Memory B cell (primary cell): ENCODE results near the gene GFPT2.

Experiments
- ATAC-seq: fragments of 150-1000 bp; cut with Tn5 transposase; 2 replicates; pipeline ENCODE4 v1.10.0; 2021; ENCODE audit warnings: low read depth, mild to moderate bottlenecking, moderate library complexity
- DNase-seq, 2 donors: peaks; one replicate each; pipeline ENCODE4 v3.0.0; 2022; ENCODE audit warnings: low spot score in 2 of 2
- H3K27ac Mint-ChIP-seq: one replicate; pipeline ENCODE4 v1.8.0; 2022; ENCODE audit warnings: mild to moderate bottlenecking, moderate library complexity, mixed read lengths
- H3K27me3 Mint-ChIP-seq: one replicate; pipeline ENCODE4 v1.8.0; 2022; ENCODE audit warnings: mixed read lengths
- H3K36me3 Mint-ChIP-seq: one replicate; pipeline ENCODE4 v1.8.0; 2022; ENCODE audit warnings: mild to moderate bottlenecking, mixed read lengths
- H3K4me1 Mint-ChIP-seq: one replicate; pipeline ENCODE4 v1.8.0; 2022; ENCODE audit warnings: mixed read lengths
- H3K4me3 Mint-ChIP-seq: one replicate; pipeline ENCODE4 v1.8.0; 2022; ENCODE audit warnings: mild to moderate bottlenecking, moderate library complexity, mixed read lengths
- H3K9me3 Mint-ChIP-seq: one replicate; pipeline ENCODE4 v1.8.0; 2022; ENCODE audit warnings: mixed read lengths

Gene GFPT2

DNA sequence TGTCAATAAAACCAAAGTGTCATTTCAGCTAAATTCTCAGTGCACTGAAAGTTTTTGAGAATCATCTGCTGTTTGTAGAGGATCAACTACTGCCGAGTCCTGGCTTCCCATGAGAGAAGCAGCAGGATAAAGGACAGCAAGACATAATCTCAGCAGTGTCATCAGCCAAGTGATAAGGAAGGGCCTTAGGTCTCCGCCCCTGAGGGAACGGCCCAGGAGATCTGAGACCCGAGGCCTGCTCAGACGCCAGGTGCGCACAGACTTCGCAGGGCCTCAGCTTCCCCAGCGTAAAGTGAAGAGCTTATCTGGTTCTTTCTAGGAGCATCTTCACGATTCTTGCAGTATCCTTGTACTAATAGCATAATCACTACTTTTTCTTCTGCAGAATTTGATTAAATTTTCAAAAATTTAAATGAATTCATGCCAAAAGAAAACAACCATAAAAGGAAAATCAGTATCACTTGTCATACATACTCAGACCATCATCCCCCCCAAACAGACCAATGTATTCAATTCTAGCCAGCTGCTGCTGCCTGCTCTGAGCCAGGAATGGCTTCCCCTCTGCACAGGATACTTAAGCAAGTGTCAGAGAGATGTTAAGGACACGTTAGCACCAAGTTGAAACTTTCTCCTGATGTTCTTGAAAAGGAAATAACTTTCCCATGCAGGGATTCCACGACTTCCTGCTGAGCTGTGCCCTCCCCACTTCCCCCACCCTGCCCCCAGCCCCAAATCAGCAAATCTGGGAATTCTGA, 2.2 kb downstream of the GFPT2 start:
- Mint-ChIP-seq H3K9me3 (no peaks in the 10 kb centered on the region), H3K4me1 (peaks cover 5% of the 10 kb centered on the region), H3K4me3 (no peak overlapping the region), H3K27ac (no peak overlapping the region), H3K36me3 (no peaks in the 10 kb centered on the region), H3K27me3 (peaks cover 37% of the 10 kb centered on the region)
- ATAC-seq: no peak
- DNase-seq: no peak

DNA sequence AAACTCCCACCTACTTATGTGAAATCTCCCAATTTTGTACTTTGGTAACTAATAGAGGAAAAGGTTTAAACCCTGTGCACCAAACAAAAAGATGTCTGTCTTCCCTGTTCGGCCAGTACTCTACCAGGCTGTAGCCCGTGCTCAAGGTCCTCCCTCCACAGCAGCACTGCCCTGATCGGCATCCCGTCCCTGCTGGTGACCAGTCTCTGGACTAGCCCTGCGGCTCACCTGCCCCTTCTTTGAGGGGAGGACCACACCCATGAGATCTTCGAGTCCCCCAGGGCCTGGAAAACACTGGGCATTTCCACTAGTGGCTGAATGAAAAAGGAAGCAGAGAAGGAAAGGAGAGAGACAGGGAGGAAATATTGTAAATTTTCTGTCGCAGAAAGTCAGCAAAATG, 2.8 kb downstream of the GFPT2 start:
- no peak for DNase-seq
- H3K4me1 Mint-ChIP-seq: peaks cover 5% of the 10 kb centered on the region
- H3K4me3 Mint-ChIP-seq: no peak overlapping the region
- no peak for ATAC-seq
- no peaks in the 10 kb centered on the region for H3K9me3 Mint-ChIP-seq
- no peaks in the 10 kb centered on the region for H3K36me3 Mint-ChIP-seq
- H3K27ac Mint-ChIP-seq: no peak overlapping the region
- H3K27me3 Mint-ChIP-seq: peaks cover 33% of the 10 kb centered on the region

DNA sequence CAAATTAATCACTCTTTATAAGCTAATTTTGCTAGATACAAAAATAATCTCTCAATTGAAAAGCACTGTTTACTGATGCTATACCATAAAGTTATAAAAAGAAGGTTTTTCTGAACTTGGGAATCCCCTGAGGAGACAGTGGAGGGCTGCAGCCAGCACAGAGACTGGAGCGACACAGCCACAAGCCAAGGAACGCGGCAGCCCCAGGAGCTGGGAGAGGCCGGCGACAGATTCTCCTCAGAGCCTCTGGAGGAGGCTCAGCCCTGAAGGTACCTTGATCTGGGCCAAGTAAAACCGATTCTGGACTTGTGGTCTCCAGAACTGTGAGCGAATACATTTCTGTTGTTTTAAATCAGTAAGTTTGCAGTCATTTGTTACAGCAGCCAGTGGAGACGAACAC, 3.7 kb downstream of the GFPT2 start:
- Mint-ChIP-seq H3K36me3 (no peaks in the 10 kb centered on the region), H3K27me3 (peaks cover 25% of the 10 kb centered on the region), H3K4me1 (peaks cover 3% of the 10 kb centered on the region), H3K9me3 (no peaks in the 10 kb centered on the region), H3K4me3 (no peak overlapping the region), H3K27ac (no peak overlapping the region)
- DNase-seq (no peak), ATAC-seq (no peak)

DNA sequence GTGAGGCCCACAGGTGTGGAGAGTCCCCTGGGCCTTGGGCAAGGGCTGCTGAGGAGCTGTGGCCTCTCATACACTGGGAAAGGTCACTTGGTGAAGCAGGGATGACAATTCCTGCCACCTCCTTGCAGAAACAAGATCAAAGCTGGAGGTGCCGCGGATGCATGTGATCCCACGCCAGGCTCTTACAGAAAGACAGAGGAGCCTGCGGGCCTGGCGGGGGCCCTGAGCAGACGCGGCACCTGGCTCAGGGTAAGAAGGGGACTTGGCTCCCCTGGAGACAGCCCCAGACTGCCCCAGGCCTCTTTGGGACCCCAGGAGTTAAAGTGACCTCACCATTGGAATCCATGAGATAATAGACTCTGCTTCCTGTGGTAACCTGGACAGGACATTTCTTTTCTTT, 4.8 kb downstream of the GFPT2 start:
- DNase-seq (no peak), ATAC-seq (no peak)
- Mint-ChIP-seq H3K9me3 (no peaks in the 10 kb centered on the region), H3K27me3 (peaks cover 23% of the 10 kb centered on the region), H3K36me3 (no peaks in the 10 kb centered on the region), H3K27ac (no peak overlapping the region), H3K4me1 (no peaks in the 10 kb centered on the region), H3K4me3 (no peak overlapping the region)

- Mint-ChIP-seq H3K4me3 (no peak overlapping the region), H3K4me1 (no peaks in the 10 kb centered on the region), H3K36me3 (no peaks in the 10 kb centered on the region), H3K27me3 (peaks cover 23% of the 10 kb centered on the region), H3K27ac (no peak overlapping the region), H3K9me3 (no peaks in the 10 kb centered on the region)
- ATAC-seq (no peak), DNase-seq (no peak)
Measured at GRCh38 chr5:180347702-180348101, 5.4 kb downstream of the GFPT2 start.

DNA sequence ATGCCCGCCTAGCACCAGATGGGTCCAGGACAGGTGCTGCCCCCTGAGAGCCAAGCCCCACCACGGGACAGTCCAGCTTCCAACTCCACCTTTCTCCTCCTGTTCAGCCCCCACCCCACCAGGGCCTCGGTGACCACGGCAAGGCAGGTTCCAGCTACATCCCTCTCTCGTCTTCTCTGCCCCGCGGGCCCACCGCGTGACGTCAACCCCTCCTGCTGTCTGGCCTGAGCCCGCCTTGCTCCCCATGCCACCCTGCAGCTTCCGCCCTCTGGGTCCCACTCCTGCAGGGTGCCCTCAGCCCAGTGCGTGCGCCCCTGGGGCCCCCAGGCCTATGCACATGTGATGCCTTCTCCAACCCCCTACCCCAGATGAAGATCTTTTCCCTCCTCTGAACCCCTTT, 6.8 kb downstream of the GFPT2 start:
- Mint-ChIP-seq H3K27me3 (peaks cover 23% of the 10 kb centered on the region), H3K9me3 (no peaks in the 10 kb centered on the region), H3K36me3 (no peaks in the 10 kb centered on the region), H3K27ac (no peak overlapping the region), H3K4me1 (no peaks in the 10 kb centered on the region), H3K4me3 (no peak overlapping the region)
- no peak for ATAC-seq
- no peak for DNase-seq

DNA sequence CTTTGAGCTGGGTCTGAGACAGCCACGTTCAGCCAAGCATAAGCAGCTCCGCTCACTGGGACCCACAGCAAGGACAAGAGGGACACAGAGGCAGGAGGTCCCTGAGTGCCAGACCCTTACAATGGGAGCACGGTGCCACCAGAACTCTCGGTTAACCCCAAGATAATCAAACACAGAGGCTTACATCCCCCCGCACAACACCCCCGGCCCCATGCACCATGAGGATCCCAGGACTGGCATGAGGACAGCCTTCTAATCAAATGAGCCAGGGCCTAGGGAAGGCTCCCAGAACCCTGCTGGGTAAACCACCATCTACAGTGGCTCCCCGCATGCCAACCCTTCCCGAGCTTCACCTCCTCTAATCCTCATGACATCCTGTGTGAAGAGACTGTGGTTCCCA, 7.4 kb downstream of the GFPT2 start:
- no peak for ATAC-seq
- peaks cover 22% of the 10 kb centered on the region for H3K27me3 Mint-ChIP-seq
- H3K4me1 Mint-ChIP-seq: no peaks in the 10 kb centered on the region

GRCh38 chr5:180345186-180345585, 8.0 kb downstream of the GFPT2 start:
- Mint-ChIP-seq H3K4me1 (no peaks in the 10 kb centered on the region), H3K9me3 (no peaks in the 10 kb centered on the region), H3K36me3 (no peaks in the 10 kb centered on the region), H3K27ac (no peak overlapping the region), H3K27me3 (peaks cover 19% of the 10 kb centered on the region), H3K4me3 (no peak overlapping the region)
- DNase-seq (no peak), ATAC-seq (no peak)

More for the DNA sequence above, 7.4 kb downstream of the GFPT2 start:
- DNase-seq: no peak
- H3K4me3 Mint-ChIP-seq: no peak overlapping the region
- H3K9me3 Mint-ChIP-seq: no peaks in the 10 kb centered on the region
- H3K27ac Mint-ChIP-seq: no peak overlapping the region
- H3K36me3 Mint-ChIP-seq: no peaks in the 10 kb centered on the region

- Mint-ChIP-seq H3K27ac (no peak overlapping the region), H3K36me3 (no peaks in the 10 kb centered on the region), H3K4me3 (no peak overlapping the region), H3K9me3 (no peaks in the 10 kb centered on the region), H3K4me1 (peaks cover 1% of the 10 kb centered on the region), H3K27me3 (peaks cover 17% of the 10 kb centered on the region)
- DNase-seq: no peak
- no peak for ATAC-seq
Measured at GRCh38 chr5:180344696-180344999, 8.5 kb downstream of the GFPT2 start.

GRCh38 chr5:180343831-180344695, 9.1 kb downstream of the GFPT2 start:
- Mint-ChIP-seq H3K27ac (no peak overlapping the region), H3K27me3 (peaks cover 19% of the 10 kb centered on the region), H3K4me1 (peaks cover 3% of the 10 kb centered on the region), H3K9me3 (no peaks in the 10 kb centered on the region), H3K36me3 (no peaks in the 10 kb centered on the region), H3K4me3 (no peak overlapping the region)
- DNase-seq (no peak), ATAC-seq (no peak)

DNA sequence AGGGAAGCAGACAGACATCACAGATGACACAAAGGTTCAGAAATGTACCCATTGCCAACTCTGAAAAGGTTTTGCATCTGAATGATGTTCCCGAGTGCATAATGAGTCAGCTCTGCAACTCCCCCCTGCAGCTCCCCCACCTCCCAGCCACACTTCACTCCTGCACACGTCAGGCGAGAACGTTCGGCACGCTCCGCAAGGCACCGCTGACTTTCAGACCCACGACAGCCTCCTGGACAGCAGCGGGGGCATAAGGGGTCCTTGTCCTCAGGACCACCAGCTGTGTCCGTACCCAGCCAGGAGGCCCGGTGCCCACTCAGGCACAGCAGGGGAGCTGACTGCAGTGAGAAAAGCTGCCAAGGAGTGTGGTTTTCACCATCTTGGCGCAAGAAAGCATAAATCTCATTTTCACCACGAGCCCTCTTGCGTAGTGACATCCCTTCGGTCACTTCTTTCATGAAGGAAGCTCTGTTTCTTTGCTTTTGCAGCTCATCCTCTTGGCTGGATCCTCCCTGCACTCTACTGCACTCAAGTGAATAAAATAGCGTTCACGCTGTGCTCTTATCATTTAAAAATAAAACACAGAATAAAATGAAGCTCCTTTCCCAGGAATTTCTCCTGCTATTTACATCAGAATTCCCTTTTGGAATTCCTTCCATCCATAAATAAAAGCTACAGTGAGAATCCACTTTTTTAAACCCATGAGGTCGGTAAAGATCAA, 9.9 kb downstream of the GFPT2 start:
- Mint-ChIP-seq H3K36me3 (no peaks in the 10 kb centered on the region), H3K4me1 (peaks cover 3% of the 10 kb centered on the region), H3K27me3 (peaks cover 18% of the 10 kb centered on the region), H3K27ac (no peak overlapping the region), H3K4me3 (no peak overlapping the region), H3K9me3 (no peaks in the 10 kb centered on the region)
- no peak for ATAC-seq
- no peak for DNase-seq

GRCh38 chr5:180341595-180341994, 11.5 kb downstream of the GFPT2 start:
- Mint-ChIP-seq H3K4me3 (no peak overlapping the region), H3K27me3 (peaks cover 15% of the 10 kb centered on the region), H3K4me1 (peaks cover 3% of the 10 kb centered on the region), H3K36me3 (no peaks in the 10 kb centered on the region), H3K9me3 (no peaks in the 10 kb centered on the region), H3K27ac (no peak overlapping the region)
- no peak for DNase-seq
- ATAC-seq: no peak

DNA sequence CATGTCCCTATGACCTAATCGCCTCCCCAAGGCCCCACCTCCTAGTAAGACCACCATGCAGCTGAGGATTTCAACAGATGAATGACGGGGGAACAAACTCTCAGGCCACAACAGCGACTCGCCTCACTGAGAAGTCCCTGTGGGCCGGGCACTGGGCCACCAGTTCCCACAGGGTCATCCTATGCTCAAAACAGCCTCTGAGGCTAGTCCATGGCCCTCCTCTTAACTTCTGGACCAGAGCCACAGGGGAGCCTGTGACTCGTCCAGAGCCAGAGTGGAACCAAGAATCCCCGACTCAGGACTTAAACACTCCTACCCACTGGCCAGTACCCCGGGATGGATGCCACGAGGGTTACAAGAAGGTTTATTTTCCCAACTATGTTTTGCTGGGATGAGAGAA, 12.3 kb downstream of the GFPT2 start:
- no peak overlapping the region for H3K4me3 Mint-ChIP-seq
- peaks cover 3% of the 10 kb centered on the region for H3K4me1 Mint-ChIP-seq
- peaks cover 11% of the 10 kb centered on the region for H3K27me3 Mint-ChIP-seq
- ATAC-seq: no peak
- no peak overlapping the region for H3K27ac Mint-ChIP-seq
- DNase-seq: no peak
- H3K36me3 Mint-ChIP-seq: no peaks in the 10 kb centered on the region
- no peaks in the 10 kb centered on the region for H3K9me3 Mint-ChIP-seq

DNA sequence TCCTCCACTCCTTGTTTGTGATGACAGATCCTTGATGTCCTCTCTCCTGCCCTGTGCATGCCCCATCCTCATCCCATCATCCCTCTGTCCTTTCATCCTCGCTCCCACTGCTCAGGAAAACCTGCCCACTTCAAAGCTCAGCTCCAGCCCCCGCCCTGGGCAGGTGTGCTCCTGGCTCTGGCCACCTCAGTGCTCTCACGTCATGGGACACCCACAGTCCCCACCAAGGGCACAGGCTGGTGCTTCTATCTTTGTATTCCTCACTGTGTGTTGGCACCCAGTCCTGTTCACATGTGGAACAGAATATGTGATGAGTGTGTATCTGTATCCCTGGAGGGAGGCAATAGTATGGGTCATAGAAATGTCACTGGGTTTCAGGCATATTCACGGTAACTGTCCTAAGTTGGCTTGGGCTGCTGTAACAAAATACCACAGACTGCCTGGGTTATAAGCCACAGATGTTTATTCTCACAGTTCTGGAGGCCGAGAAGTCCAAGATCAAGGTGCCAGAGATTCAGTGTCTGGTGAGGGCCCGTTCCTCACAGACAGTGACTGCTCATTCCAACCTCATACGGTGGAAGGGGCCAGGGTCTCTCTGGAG, 13.5 kb downstream of the GFPT2 start:
- Mint-ChIP-seq H3K27ac (no peak overlapping the region), H3K4me1 (peaks cover 3% of the 10 kb centered on the region), H3K4me3 (no peak overlapping the region), H3K36me3 (no peaks in the 10 kb centered on the region), H3K27me3 (peaks cover 11% of the 10 kb centered on the region), H3K9me3 (no peaks in the 10 kb centered on the region)
- no peak for DNase-seq
- no peak for ATAC-seq
